Glutamatergic neuron (in vitro differentiated cells): ENCODE data around the gene SHMT2. TPM values are rescaled to one million over a fixed set of nuclear protein-coding genes. Genes with fewer than 3 reads are reported as not detected.

ENCODE experiments used
- DNase-seq: peaks from one replicate; pipeline ENCODE4 v3.0.0; 2022
- H3K27ac Mint-ChIP-seq: one replicate; pipeline ENCODE4 v1.8.0; 2020; ENCODE audit warnings: mild to moderate bottlenecking, mixed read lengths, inconsistent platforms; ENCODE audit not compliant: unreplicated experiment
- H3K27me3 Mint-ChIP-seq: one replicate; pipeline ENCODE4 v1.8.0; 2020; ENCODE audit warnings: mild to moderate bottlenecking, moderate library complexity, mixed read lengths, inconsistent platforms; ENCODE audit not compliant: unreplicated experiment
- H3K36me3 Mint-ChIP-seq: one replicate; pipeline ENCODE4 v1.8.0; 2020; ENCODE audit warnings: mild to moderate bottlenecking, mixed read lengths, inconsistent platforms; ENCODE audit not compliant: unreplicated experiment
- H3K4me1 Mint-ChIP-seq: one replicate; pipeline ENCODE4 v1.8.0; 2020; ENCODE audit warnings: mild to moderate bottlenecking, low read depth, mixed read lengths, inconsistent platforms; ENCODE audit not compliant: unreplicated experiment
- H3K4me3 Mint-ChIP-seq: one replicate; pipeline ENCODE4 v1.8.0; 2020; ENCODE audit warnings: mild to moderate bottlenecking, mixed read lengths, inconsistent platforms; ENCODE audit not compliant: unreplicated experiment
- H3K9me3 Mint-ChIP-seq: one replicate; pipeline ENCODE4 v1.8.0; 2020; ENCODE audit warnings: mild to moderate bottlenecking, moderate library complexity, mixed read lengths, inconsistent platforms; ENCODE audit not compliant: unreplicated experiment
- CTCF ChIP-seq: fragments of 200-600 bp; sonication (generic); IDR thresholded peaks from one replicate; pipeline ENCODE4 v1.5.0; 2021; ENCODE audit not compliant: partially characterized antibody, unreplicated experiment
- total RNA-seq: library from RNA; stranded (reverse); fragmentation: NEBNext Ultra II Directional; extraction: Animal tissue kit (Norgen Biotek cat#: 25700); gene quantifications from one replicate; pipeline ENCODE4 v1.2.1, GENCODE V29; 2021; ENCODE audit not compliant: unreplicated experiment

The SHMT2 gene
- total RNA-seq, 1 donor from 2014 or later, result 165 TPM

GRCh38 chr12:57203791-57204190 lies 25.7 kb upstream of the SHMT2 start:
- Mint-ChIP-seq H3K4me3 (no peak overlapping the region), H3K4me1 (no peaks in the 10 kb centered on the region), H3K36me3 (peaks cover 5% of the 10 kb centered on the region), H3K9me3 (peaks cover 2% of the 10 kb centered on the region), H3K27ac (no peak overlapping the region), H3K27me3 (peaks cover 7% of the 10 kb centered on the region)
- no peak for DNase-seq
- no peak for TF ChIP-seq CTCF

DNA sequence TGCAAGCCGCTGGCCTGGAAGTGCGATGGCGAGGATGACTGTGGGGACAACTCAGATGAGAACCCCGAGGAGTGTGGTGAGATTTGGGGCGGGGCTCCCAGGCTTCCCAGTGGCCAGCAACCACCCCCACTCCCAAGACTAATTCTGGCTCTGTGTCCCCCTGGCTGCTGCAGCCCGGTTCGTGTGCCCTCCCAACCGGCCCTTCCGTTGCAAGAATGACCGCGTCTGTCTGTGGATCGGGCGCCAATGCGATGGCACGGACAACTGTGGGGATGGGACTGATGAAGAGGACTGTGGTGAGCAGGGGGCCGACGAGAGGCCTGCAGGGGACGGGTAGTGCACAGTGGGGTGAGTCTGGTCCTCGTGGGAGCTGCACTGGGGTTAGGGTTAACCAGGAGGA lies 25.1 kb upstream of the SHMT2 start:
- H3K9me3 Mint-ChIP-seq, result peaks cover 3% of the 10 kb centered on the region
- peaks cover 5% of the 10 kb centered on the region for H3K36me3 Mint-ChIP-seq
- peaks cover 12% of the 10 kb centered on the region for H3K27me3 Mint-ChIP-seq
- no peak overlapping the region for H3K27ac Mint-ChIP-seq
- TF ChIP-seq CTCF, result no peak
- H3K4me1 Mint-ChIP-seq, result no peaks in the 10 kb centered on the region
- DNase-seq, result no peak
- no peak overlapping the region for H3K4me3 Mint-ChIP-seq

- DNase-seq, result no peak
- H3K4me3 Mint-ChIP-seq, result no peak overlapping the region
- TF ChIP-seq CTCF, result no peak
- H3K9me3 Mint-ChIP-seq, result peaks cover 5% of the 10 kb centered on the region
- peaks cover 12% of the 10 kb centered on the region for H3K27me3 Mint-ChIP-seq
- H3K27ac Mint-ChIP-seq, result no peak overlapping the region
- H3K36me3 Mint-ChIP-seq, result peaks cover 5% of the 10 kb centered on the region
- H3K4me1 Mint-ChIP-seq, result no peaks in the 10 kb centered on the region
These were observed 24.3 kb upstream of the SHMT2 start for GRCh38 chr12:57205186-57205585.

DNA sequence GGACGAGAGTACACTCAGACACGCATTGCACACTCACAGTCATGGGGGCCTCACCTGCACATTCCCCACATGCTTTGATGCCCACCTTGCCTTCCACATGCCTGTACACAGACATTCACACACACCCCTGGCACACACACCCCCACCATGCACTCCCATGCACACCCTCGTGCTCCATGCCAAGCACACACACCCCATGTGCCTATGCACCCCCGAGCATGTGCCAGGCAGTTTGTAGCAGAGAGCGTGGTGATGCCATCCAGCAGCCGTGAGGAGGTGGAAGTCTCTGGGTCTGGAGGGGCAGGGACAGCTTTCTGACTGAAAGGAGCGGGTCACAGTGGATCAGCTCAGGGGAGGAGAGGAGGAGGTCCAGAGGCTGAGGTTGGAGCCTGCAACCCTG lies 23.6 kb upstream of the SHMT2 start:
- peaks cover 5% of the 10 kb centered on the region for H3K9me3 Mint-ChIP-seq
- TF ChIP-seq CTCF, result no peak
- H3K27me3 Mint-ChIP-seq, result peaks cover 10% of the 10 kb centered on the region
- no peak overlapping the region for H3K4me3 Mint-ChIP-seq
- no peak for DNase-seq
- H3K36me3 Mint-ChIP-seq, result peaks cover 4% of the 10 kb centered on the region
- no peaks in the 10 kb centered on the region for H3K4me1 Mint-ChIP-seq
- H3K27ac Mint-ChIP-seq, result no peak overlapping the region

- Mint-ChIP-seq H3K27me3 (peaks cover 11% of the 10 kb centered on the region), H3K36me3 (no peaks in the 10 kb centered on the region)
- no peak for TF ChIP-seq CTCF
These were observed 21.5 kb upstream of the SHMT2 start for GRCh38 chr12:57207731-57208630.

More at GRCh38 chr12:57207731-57208630, 21.5 kb upstream of the SHMT2 start:
- Mint-ChIP-seq H3K4me3 (no peak overlapping the region), H3K4me1 (no peaks in the 10 kb centered on the region), H3K27ac (no peak overlapping the region), H3K9me3 (peaks cover 4% of the 10 kb centered on the region)
- DNase-seq, result no peak
